SK-N-MC (cell line): ENCODE results near the gene CPB2.

Experiments used
- EZH2 ChIP-seq: fragments of 200-600 bp; sonication (generic); IDR thresholded peaks from one replicate; pipeline ENCODE4 v1.6.1; 2017; ENCODE audit warnings: antibody characterized with exemption
- POLR2AphosphoS5 ChIP-seq: IDR thresholded peaks from 2 replicates; pipeline ENCODE4 v1.6.1; 2012; ENCODE audit warnings: mild to moderate bottlenecking, low read depth, low read length, borderline replicate concordance

DNA sequence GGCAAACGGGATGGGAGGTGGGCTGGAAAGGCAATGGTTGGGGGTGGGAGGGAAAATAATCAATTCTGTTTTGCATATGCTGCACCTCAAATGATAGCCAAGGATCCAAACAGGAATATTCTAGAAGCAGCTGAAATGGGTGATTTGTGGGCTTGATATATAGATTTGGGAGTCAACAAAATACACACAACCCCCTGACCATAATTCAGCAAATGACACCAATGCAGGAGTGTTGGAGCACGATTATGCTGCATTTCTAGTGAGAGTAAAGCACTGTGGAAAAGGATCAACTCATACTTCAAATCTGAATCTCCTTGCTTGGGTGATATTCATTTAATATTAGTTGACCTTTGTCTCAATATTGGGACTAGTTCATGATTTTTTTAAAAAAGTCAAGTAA is 41.1 kb upstream of the CPB2 start:
- TF ChIP-seq EZH2 (no peak), POLR2AphosphoS5 (no peak)
